B cell (primary cell): Measurements from ENCODE around the gene IQCM. TPM values are rescaled to one million over a fixed set of nuclear protein-coding genes. Genes with fewer than 3 reads are reported as not detected.

ENCODE experiments used
- ATAC-seq: fragments of 200-7000 bp; cut with Tn5 transposase; one replicate; pipeline ENCODE4 v1.10.0; 2021; ENCODE audit warnings: low read depth, mild to moderate bottlenecking, moderate number of reproducible peaks, moderate library complexity
- CTCF ChIA-PET: fragments of 350-600 bp; sonication (Branson Sonifier 250); formaldehyde crosslinking; loops from one replicate; lab custom pipeline; 2021; ENCODE audit warnings: antibody characterized with exemption, inconsistent platforms; lab: Charles Lee
- POLR2A ChIA-PET: fragments of 350-600 bp; sonication (Branson Sonifier 250); formaldehyde crosslinking; loops from one replicate; lab custom pipeline; 2021; ENCODE audit warnings: antibody characterized with exemption; lab: Charles Lee
- DNase-seq: peaks from one replicate; pipeline ENCODE4 v3.0.0; 2013
- H2AFZ ChIP-seq: 2 replicates; pipeline ENCODE4 v1.6.1; 2012; ENCODE audit warnings: mild to moderate bottlenecking, low read depth, low read length; ENCODE audit not compliant: insufficient read depth, poor library complexity, severe bottlenecking
- H3K27ac ChIP-seq, 2 donors: 1 replicate in 1 of 2; 2 replicates in 1 of 2; pipeline ENCODE4 v1.5.1; 2012 to 2013; ENCODE audit warnings: low read length in 2 of 2, mild to moderate bottlenecking in 2 of 2, moderate library complexity in 1 of 2
- H3K27me3 ChIP-seq, 4 experiments: fragments of 200-600 bp in 1 of 4; sonication (generic) in 1 of 4; replicated peaks in 1 of 4; 1 replicate in 2 of 4; 2 replicates in 2 of 4; pipeline versions ENCODE4 v1.6.1 to v1.7.0; 2013 to 2016; ENCODE audit warnings: low read length in 3 of 4, mild to moderate bottlenecking in 2 of 4, mixed read lengths in 1 of 4, moderate library complexity in 1 of 4; ENCODE audit not compliant: insufficient read depth in 4 of 4, control insufficient read depth in 3 of 4; ENCODE audit errors: control extremely low read depth in 1 of 4
- H3K36me3 ChIP-seq, 2 experiments: replicated peaks in 1 of 2; 1 replicate in 1 of 2; 2 replicates in 1 of 2; pipeline versions ENCODE4 v1.6.1 to v1.7.1; 2013; ENCODE audit warnings: low read length in 1 of 2; ENCODE audit not compliant: insufficient read depth in 2 of 2, control insufficient read depth in 1 of 2; ENCODE audit errors: control extremely low read depth in 1 of 2, extremely low read depth in 1 of 2
- H3K4me1 ChIP-seq, 2 donors: fragments of 200-600 bp in 1 of 2; sonication (generic) in 1 of 2; 1 replicate in 1 of 2; 2 replicates in 1 of 2; pipeline versions ENCODE4 v1.5.1 to v1.6.1; 2013 to 2017; ENCODE audit warnings: low read length in 2 of 2; ENCODE audit not compliant: control insufficient read depth in 2 of 2, insufficient read depth in 2 of 2
- H3K4me2 ChIP-seq: replicated peaks from 2 replicates; pipeline ENCODE3; 2012; ENCODE audit warnings: mild to moderate bottlenecking, low read depth, low read length; ENCODE audit not compliant: poor library complexity, severe bottlenecking
- H3K4me3 ChIP-seq, 5 experiments: fragments of 200-600 bp in 1 of 5; sonication (generic) in 1 of 5; 1 replicate in 3 of 5; 2 replicates in 2 of 5; pipeline versions ENCODE4 v1.5.1 to v1.7.0; 2011 to 2016; ENCODE audit warnings: low read length in 4 of 5, mild to moderate bottlenecking in 4 of 5, low read depth in 2 of 5, control low read depth in 1 of 5, moderate library complexity in 1 of 5; ENCODE audit not compliant: insufficient read depth in 1 of 5; ENCODE audit errors: control extremely low read depth in 1 of 5, extremely low read depth in 1 of 5
- H3K79me2 ChIP-seq: fragments of 200-600 bp; sonication (generic); one replicate; pipeline ENCODE4 v1.6.0; 2016; ENCODE audit warnings: low read length; ENCODE audit not compliant: control insufficient read depth, insufficient read depth
- H3K9ac ChIP-seq: fragments of 200-600 bp; sonication (generic); 2 replicates; pipeline ENCODE4 v1.6.1; 2017; ENCODE audit warnings: mild to moderate bottlenecking, low read length, moderate library complexity
- H3K9me3 ChIP-seq, 3 donors: one replicate each; pipeline versions ENCODE4 v1.6.1 to v1.7.1; 2013; ENCODE audit warnings: low read length in 2 of 3; ENCODE audit not compliant: control insufficient read depth in 2 of 3, insufficient read depth in 1 of 3; ENCODE audit errors: control extremely low read depth in 1 of 3
- H4K20me1 ChIP-seq: 2 replicates; pipeline ENCODE4 v1.6.0; 2012; ENCODE audit warnings: mild to moderate bottlenecking, low read length; ENCODE audit not compliant: insufficient read depth, control insufficient read depth, poor library complexity, severe bottlenecking
- H3K27ac Mint-ChIP-seq: one replicate; pipeline ENCODE4 v1.8.0; 2021; ENCODE audit warnings: mixed read lengths
- H3K27me3 Mint-ChIP-seq: one replicate; pipeline ENCODE4 v1.8.0; 2021; ENCODE audit warnings: mixed read lengths
- H3K4me1 Mint-ChIP-seq: one replicate; pipeline ENCODE4 v1.8.0; 2021; ENCODE audit warnings: mixed read lengths
- H3K4me3 Mint-ChIP-seq: one replicate; pipeline ENCODE4 v1.8.0; 2021; ENCODE audit warnings: mixed read lengths
- H3K9me3 Mint-ChIP-seq: one replicate; pipeline ENCODE4 v1.8.0; 2022; ENCODE audit warnings: mixed read lengths; ENCODE audit not compliant: insufficient read depth
- EZH2 ChIP-seq: IDR thresholded peaks from 2 replicates; pipeline ENCODE4 v1.6.1; 2012; ENCODE audit warnings: borderline replicate concordance, low read depth, mild to moderate bottlenecking, moderate library complexity, low read length; ENCODE audit not compliant: insufficient read depth, poor library complexity, severe bottlenecking
- WGBS: methylation state at CpG from one replicate; pipeline ENCODE4 v1.1.5; 2013; ENCODE audit warnings: missing lambda C conversion rate; ENCODE audit not compliant: insufficient coverage; 5-methylcytosine and 5-hydroxymethylcytosine counted together
- intact Hi-C: fragments of 100-400 bp; cut with micrococcal nuclease; formaldehyde crosslinking; loops from one replicate; pipeline ENCODE4 v1.10.0; 2022
- polyA plus RNA-seq: library from polyadenylated mRNA; depleted of rRNA; stranded (reverse); fragments of >200 nt; gene quantifications from 2 replicates; pipeline ENCODE4 v1.2.3, GENCODE V29; 2012
- total RNA-seq, 2 donors: library from RNA; stranded (reverse); fragments of 120-200 nt in 1 of 2; gene quantifications; 1 replicate in 1 of 2; 2 replicates in 1 of 2; pipeline versions ENCODE4 v1.2.3 to v1.2.4, GENCODE V29; 2013 to 2022
- TF ChIP-seq, protein P1 (sequence below): fragments of 200-600 bp; IDR thresholded peaks from one replicate; pipeline ENCODE4 v1.8.0; 2022; ENCODE audit warnings: antibody characterized with exemption, mild to moderate bottlenecking

The IQCM gene
- total and polyA plus RNA-seq, 2 donors (not counting 1 experiment from before 2014, with no cell fraction given): not detected

DNA sequence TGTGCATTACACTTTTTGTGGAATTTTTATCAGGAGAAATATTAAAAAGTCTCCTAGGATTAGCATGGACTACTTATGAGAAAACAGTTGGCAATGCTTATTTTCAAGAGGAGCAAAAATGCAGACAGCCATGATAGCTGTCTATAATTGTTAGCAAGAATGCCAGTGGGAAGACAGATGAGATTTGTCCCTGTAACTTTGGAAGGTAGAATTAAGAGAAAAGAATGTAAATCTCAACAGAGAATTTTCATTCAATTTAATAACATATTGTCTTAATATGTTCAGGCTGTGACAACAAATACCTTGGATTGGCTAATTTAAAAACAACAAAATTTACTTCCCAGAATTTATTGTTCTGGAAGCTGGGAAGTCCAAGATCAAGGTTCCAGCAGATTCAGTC lies 349.2 kb downstream of the IQCM start:
- Mint-ChIP-seq H3K4me1 (no peaks in the 10 kb centered on the region), H3K27me3 (no peaks in the 10 kb centered on the region), H3K9me3 (no peaks in the 10 kb centered on the region), H3K4me3 (no peak overlapping the region), H3K27ac (no peak overlapping the region)
- no peak for ATAC-seq
- H3K4me2 ChIP-seq: no peak overlapping the region
- intact Hi-C loops: no loop called here
- ChIA-PET CTCF (no interaction called here), POLR2A (no interaction called here)
- no peaks in the 10 kb centered on the region for H4K20me1 ChIP-seq
- no peaks in the 10 kb centered on the region for H3K79me2 ChIP-seq
- no peak overlapping the region for H3K4me3 ChIP-seq
- no peaks in the 10 kb centered on the region for H3K27me3 ChIP-seq
- no peak overlapping the region for H3K9ac ChIP-seq
- H3K9me3 ChIP-seq: peaks cover 0 to 5% (median 0%) of the 10 kb centered on the region in 3 donors
- H3K27ac ChIP-seq: no peak overlapping the region
- H3K36me3 ChIP-seq: no peaks in the 10 kb centered on the region
- H2AFZ ChIP-seq: no peak overlapping the region
- no peaks in the 10 kb centered on the region for H3K4me1 ChIP-seq
- TF ChIP-seq, protein P1, sequence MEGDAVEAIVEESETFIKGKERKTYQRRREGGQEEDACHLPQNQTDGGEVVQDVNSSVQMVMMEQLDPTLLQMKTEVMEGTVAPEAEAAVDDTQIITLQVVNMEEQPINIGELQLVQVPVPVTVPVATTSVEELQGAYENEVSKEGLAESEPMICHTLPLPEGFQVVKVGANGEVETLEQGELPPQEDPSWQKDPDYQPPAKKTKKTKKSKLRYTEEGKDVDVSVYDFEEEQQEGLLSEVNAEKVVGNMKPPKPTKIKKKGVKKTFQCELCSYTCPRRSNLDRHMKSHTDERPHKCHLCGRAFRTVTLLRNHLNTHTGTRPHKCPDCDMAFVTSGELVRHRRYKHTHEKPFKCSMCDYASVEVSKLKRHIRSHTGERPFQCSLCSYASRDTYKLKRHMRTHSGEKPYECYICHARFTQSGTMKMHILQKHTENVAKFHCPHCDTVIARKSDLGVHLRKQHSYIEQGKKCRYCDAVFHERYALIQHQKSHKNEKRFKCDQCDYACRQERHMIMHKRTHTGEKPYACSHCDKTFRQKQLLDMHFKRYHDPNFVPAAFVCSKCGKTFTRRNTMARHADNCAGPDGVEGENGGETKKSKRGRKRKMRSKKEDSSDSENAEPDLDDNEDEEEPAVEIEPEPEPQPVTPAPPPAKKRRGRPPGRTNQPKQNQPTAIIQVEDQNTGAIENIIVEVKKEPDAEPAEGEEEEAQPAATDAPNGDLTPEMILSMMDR: no peak
- TF ChIP-seq EZH2: no peak
- DNase-seq: no peak

DNA sequence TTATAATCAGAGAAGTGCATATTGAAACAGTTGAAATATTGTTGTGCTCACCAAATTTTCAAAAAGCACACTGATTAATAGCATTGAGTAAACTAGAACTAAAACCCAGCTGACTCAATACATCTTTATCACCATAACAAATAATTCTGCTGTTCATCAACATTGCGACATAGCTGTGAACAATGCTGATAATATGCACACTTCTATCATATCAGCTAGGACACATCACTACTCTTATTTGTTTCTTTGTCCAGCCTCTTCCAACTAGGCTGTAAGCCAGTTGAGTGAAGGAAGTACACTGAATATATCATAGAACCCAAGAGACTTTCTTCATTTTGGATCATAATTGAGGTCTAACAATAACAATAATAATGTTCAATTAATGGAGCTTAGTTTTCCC lies 349.7 kb downstream of the IQCM start:
- Histone ChIP-seq H3K4me1 (no peaks in the 10 kb centered on the region), H3K9me3 (peaks cover 0 to 5% (median 0%) of the 10 kb centered on the region in 3 donors), H3K79me2 (no peaks in the 10 kb centered on the region), H3K4me2 (no peak overlapping the region), H3K9ac (no peak overlapping the region), H3K4me3 (no peak overlapping the region), H4K20me1 (no peaks in the 10 kb centered on the region), H2AFZ (no peak overlapping the region), H3K27ac (no peak overlapping the region), H3K36me3 (no peaks in the 10 kb centered on the region), H3K27me3 (no peaks in the 10 kb centered on the region)
- POLR2A ChIA-PET: no interaction called here
- TF ChIP-seq EZH2: no peak
- TF ChIP-seq, protein P1: no peak
- no peak for DNase-seq
- WGBS: 100% methylated on average over 1 of the region's 1 CpG
- CTCF ChIA-PET: no interaction called here
- H3K9me3 Mint-ChIP-seq: no peaks in the 10 kb centered on the region
- intact Hi-C loops: no loop called here
- H3K27ac Mint-ChIP-seq: no peak overlapping the region
- no peaks in the 10 kb centered on the region for H3K27me3 Mint-ChIP-seq
- H3K4me3 Mint-ChIP-seq: no peak overlapping the region
- H3K4me1 Mint-ChIP-seq: no peaks in the 10 kb centered on the region
- no peak for ATAC-seq
